K562 treated with DMSO at 1 percent for 48 hours (cell line): ENCODE results near the gene REXO2. TPM values are rescaled to one million over a fixed set of nuclear protein-coding genes. Genes with fewer than 3 reads are reported as not detected.

Experiments used
- total RNA-seq: library from RNA; unstranded; fragments of 300-600 nt; gene quantifications from 2 replicates; pipeline ENCODE4 v1.2.3, GENCODE V29; 2022; ENCODE audit warnings: low replicate concordance; ENCODE audit errors: extremely low read depth

The REXO2 gene
- not detected in 2 replicates for total RNA-seq

GRCh38 chr11:114439229-114440120 is at the start of gene REXO2:
REXO2 (plus strand) TSS chr11:114439467; CDS start chr11:114439529, 62 bp downstream.

GRCh38 chr11:114400216-114400914 is 38.9 kb upstream of the REXO2 start, which contains the start of the genes C11orf71 and RBM7:
C11orf71 (minus strand) TSS chr11:114400511; CDS start chr11:114400331, 180 bp downstream.
RBM7 (plus strand) TSS chr11:114400666; CDS start chr11:114400672, 6 bp downstream.

Other genes starting within 250 kb of the REXO2 start
- gene NNMT, start 143.1 kb upstream of the REXO2 start, total RNA-seq = not detected in 2 replicates
- gene C11orf71, start 39.0 kb upstream of the REXO2 start, total RNA-seq = not detected in 2 replicates
- gene RBM7, start 38.8 kb upstream of the REXO2 start, total RNA-seq = not detected in 2 replicates
- not detected in 2 replicates for gene NXPE1, start 120.4 kb downstream of the REXO2 start, total RNA-seq
- gene NXPE4, start 156.3 kb downstream of the REXO2 start, total RNA-seq = not detected in 2 replicates
- gene NXPE2, start 239.1 kb downstream of the REXO2 start, total RNA-seq = not detected in 2 replicates